Adipocyte (in vitro differentiated cells): ENCODE measurements around the gene SH3GL2.

ENCODE experiments used
- DNase-seq: peaks from one replicate; pipeline ENCODE4 v3.0.0-alpha.2; 2015; ENCODE audit warnings: low read depth
- H3K27me3 ChIP-seq: replicated peaks from 2 replicates; pipeline ENCODE4 v1.7.0; 2013; ENCODE audit warnings: mild to moderate bottlenecking, low read length, moderate library complexity; ENCODE audit not compliant: control insufficient read depth, insufficient read depth
- H3K36me3 ChIP-seq: 2 replicates; pipeline ENCODE4 v1.7.0; 2013; ENCODE audit warnings: low read length, mild to moderate bottlenecking, moderate library complexity; ENCODE audit not compliant: control insufficient read depth, insufficient read depth, severe bottlenecking
- H3K4me1 ChIP-seq: 2 replicates; pipeline ENCODE4 v1.7.0; 2013; ENCODE audit warnings: mild to moderate bottlenecking, low read length, moderate library complexity; ENCODE audit not compliant: control insufficient read depth, insufficient read depth
- H3K4me3 ChIP-seq: 2 replicates; pipeline ENCODE4 v1.7.0; 2013; ENCODE audit warnings: mild to moderate bottlenecking, low read length, moderate library complexity
- H3K9ac ChIP-seq: 2 replicates; pipeline ENCODE4 v1.7.0; 2013; ENCODE audit warnings: mild to moderate bottlenecking, low read length, moderate library complexity
- H3K9me3 ChIP-seq: 2 replicates; pipeline ENCODE4 v1.7.0; 2013; ENCODE audit warnings: mild to moderate bottlenecking, low read length, moderate library complexity; ENCODE audit not compliant: control insufficient read depth

Gene SH3GL2

DNA sequence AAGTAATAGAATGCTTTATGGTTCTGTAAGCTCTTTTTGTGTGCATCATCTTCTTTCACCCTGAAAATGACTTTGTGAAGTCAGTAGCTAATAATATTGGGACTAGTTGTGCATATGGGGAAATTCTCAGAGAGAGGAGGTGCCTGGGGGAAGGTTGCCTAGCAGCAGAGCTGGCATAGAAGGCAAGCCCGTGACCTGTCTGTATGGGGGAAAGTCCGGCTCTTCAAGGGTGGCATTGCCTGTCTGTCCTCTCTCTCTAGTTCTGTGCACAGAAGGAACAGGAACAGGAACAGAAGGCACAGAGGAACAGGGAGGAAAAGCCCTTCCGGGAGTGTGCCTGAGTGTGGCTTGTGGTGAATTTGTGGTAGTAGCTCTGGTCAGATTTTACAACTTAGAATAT, 33.1 kb downstream of the SH3GL2 start:
- H3K4me3 ChIP-seq: no peak overlapping the region
- no peak overlapping the region for H3K9ac ChIP-seq
- no peak for DNase-seq
- peaks cover 35% of the 10 kb centered on the region for H3K27me3 ChIP-seq
- H3K4me1 ChIP-seq: peaks cover 7% of the 10 kb centered on the region
- H3K36me3 ChIP-seq: no peaks in the 10 kb centered on the region
- H3K9me3 ChIP-seq: no peaks in the 10 kb centered on the region

DNA sequence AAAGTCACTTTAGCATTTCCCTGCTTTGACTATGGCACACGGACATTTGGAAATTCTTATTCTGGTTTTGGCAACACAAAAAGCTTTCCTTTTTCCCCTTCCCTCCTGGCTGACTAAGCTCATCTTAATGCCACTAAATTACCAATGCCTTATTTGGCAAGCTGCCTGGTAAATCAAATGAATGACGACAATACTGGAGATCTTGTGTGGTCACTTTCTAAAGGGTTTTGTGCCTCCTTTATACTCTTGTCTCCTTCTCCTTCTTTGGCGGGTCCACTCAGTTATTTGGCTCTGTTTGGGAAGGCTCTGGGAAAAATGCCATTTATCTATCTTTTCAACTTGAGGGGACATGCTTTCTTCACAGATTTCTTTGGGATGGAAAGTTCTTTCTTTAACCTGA, 34.9 kb downstream of the SH3GL2 start:
- Histone ChIP-seq H3K9ac (no peak overlapping the region), H3K9me3 (no peaks in the 10 kb centered on the region), H3K4me3 (no peak overlapping the region), H3K27me3 (peaks cover 33% of the 10 kb centered on the region), H3K36me3 (no peaks in the 10 kb centered on the region), H3K4me1 (peaks cover 7% of the 10 kb centered on the region)
- peak; percentile 73 for DNase-seq

DNA sequence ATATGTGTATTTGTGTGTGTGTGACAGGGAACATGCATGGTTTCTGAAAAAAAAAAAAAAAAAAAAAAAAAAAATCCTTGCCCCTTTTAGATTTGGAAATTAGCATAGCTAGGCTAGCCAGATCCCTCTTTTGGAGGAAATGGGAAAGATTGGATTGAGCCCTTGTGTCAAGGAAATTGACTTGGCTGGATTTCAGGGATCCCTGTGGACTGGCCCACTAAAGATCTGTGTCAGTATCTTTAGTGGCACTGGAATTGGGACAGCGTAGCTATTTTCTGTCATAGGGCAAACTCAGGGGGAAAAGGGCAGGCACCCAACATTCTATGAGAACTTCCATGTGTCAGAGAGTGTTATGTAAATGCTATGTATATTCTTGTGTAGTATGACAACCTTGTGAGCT, 35.4 kb downstream of the SH3GL2 start:
- Histone ChIP-seq H3K27me3 (peaks cover 28% of the 10 kb centered on the region), H3K9ac (no peak overlapping the region), H3K4me3 (no peak overlapping the region), H3K4me1 (peaks cover 7% of the 10 kb centered on the region), H3K36me3 (no peaks in the 10 kb centered on the region), H3K9me3 (no peaks in the 10 kb centered on the region)
- no peak for DNase-seq

DNA sequence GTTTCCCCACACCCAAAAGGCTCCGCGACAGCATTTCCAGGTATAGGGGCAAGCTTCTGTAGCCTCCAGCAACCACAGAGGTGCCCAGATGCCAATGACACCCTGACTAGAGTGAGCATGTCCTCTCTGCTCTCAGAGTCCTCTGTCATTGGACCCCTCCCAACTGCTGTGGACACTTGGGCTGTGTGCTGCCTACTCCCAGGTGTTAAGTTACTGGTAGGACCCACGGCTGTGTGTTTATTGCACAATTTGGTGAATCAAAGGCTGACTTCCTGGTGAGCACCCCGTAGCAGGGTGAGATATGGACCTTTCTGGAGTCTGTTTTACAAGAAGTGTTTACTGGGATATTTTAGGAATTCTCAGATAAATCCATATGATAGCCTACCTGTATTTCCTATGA, 36.0 kb downstream of the SH3GL2 start:
- H3K9ac ChIP-seq: no peak overlapping the region
- H3K4me1 ChIP-seq: peaks cover 7% of the 10 kb centered on the region
- H3K9me3 ChIP-seq: no peaks in the 10 kb centered on the region

DNA sequence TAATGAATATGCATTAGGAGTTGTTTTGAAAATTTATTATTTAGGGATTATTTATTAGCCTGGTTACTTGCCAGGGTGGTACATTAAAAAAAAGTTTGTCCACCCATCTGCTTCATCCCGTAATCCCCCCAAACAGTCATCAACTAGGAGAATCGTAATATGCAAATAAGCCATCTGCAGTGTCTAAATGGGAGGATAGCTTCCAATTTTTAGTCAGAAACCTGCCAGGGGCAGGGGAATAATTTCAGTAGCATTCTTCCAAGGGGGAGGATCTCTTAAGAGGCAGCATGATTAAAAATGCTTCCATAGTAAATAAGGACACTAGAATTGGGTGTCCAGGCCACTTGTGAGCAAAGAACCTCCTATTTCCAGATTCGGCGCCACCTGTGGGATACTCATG, 43.3 kb downstream of the SH3GL2 start:
- Histone ChIP-seq H3K36me3 (no peaks in the 10 kb centered on the region), H3K4me3 (no peak overlapping the region), H3K27me3 (peaks cover 7% of the 10 kb centered on the region), H3K9me3 (no peaks in the 10 kb centered on the region), H3K9ac (no peak overlapping the region), H3K4me1 (no peaks in the 10 kb centered on the region)
- no peak for DNase-seq

More for the DNA sequence above, 36.0 kb downstream of the SH3GL2 start:
- Histone ChIP-seq H3K27me3 (peaks cover 21% of the 10 kb centered on the region), H3K36me3 (no peaks in the 10 kb centered on the region), H3K4me3 (no peak overlapping the region)
- DNase-seq: no peak

DNA sequence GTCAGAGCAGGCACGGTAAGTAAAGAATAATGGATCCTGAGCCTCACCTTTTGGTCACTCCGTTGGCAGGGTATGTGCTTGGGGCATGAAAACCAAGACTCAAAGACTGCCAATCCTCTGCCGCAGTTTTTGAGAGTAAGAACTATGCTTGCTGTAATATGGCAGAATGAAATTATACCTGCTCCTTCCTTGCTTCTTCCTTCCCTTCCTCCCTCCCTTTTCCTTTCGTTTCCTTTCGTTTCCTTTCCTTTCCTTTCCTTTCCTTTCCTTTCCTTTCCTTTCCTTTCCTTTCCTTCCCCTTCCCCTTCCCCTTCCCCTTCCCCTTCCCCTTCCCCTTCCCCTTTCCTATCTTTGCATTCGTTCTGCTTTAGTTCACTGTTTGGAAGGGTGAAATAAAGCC, 43.9 kb downstream of the SH3GL2 start:
- H3K4me1 ChIP-seq: no peaks in the 10 kb centered on the region
- DNase-seq: no peak
- no peak overlapping the region for H3K4me3 ChIP-seq
- no peaks in the 10 kb centered on the region for H3K36me3 ChIP-seq
- peaks cover 7% of the 10 kb centered on the region for H3K27me3 ChIP-seq
- H3K9ac ChIP-seq: no peak overlapping the region
- no peaks in the 10 kb centered on the region for H3K9me3 ChIP-seq

DNA sequence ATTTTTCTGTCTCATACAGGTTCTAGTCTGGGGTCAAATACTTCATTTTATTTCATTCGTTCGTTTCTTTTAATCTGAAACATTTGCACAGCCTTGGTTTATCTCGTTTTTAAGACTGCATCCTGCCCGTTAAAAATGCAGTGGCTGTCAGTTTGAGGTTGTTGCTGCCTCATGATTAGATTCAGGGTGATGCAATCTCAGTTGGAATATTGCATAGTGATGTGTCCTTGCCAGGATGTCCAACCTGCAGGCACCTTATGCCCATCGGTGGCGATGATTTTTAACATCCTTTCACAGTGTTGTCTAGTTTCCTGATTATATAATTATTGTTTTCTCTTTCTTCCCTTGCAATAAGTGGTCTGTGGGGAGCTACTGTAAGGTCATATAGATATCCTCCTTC, 45.1 kb downstream of the SH3GL2 start:
- Histone ChIP-seq H3K9me3 (no peaks in the 10 kb centered on the region), H3K9ac (no peak overlapping the region), H3K4me1 (no peaks in the 10 kb centered on the region), H3K27me3 (peaks cover 7% of the 10 kb centered on the region), H3K4me3 (no peak overlapping the region), H3K36me3 (no peaks in the 10 kb centered on the region)
- DNase-seq: no peak

DNA sequence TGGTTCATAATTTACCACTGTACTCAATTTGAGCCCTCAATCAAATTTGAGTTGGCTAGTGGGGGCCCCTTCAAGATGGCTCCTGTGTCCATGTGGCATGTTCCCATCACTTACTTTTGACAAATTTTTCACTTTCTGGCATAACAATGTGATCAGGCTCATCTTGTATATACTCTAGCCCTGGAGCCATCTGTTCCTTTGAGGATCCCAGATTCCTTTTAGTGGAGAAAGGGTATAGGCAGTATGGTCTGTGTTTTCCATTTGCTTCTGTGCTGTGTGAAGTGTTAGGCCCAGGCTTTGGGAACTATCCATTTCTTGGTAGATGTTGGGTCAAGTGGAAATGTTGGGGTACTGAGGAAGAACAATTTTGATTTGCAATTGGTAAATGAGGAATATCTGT, 45.7 kb downstream of the SH3GL2 start:
- Histone ChIP-seq H3K4me1 (no peaks in the 10 kb centered on the region), H3K27me3 (peaks cover 7% of the 10 kb centered on the region), H3K36me3 (no peaks in the 10 kb centered on the region), H3K9me3 (no peaks in the 10 kb centered on the region), H3K4me3 (no peak overlapping the region), H3K9ac (no peak overlapping the region)
- DNase-seq: no peak

DNA sequence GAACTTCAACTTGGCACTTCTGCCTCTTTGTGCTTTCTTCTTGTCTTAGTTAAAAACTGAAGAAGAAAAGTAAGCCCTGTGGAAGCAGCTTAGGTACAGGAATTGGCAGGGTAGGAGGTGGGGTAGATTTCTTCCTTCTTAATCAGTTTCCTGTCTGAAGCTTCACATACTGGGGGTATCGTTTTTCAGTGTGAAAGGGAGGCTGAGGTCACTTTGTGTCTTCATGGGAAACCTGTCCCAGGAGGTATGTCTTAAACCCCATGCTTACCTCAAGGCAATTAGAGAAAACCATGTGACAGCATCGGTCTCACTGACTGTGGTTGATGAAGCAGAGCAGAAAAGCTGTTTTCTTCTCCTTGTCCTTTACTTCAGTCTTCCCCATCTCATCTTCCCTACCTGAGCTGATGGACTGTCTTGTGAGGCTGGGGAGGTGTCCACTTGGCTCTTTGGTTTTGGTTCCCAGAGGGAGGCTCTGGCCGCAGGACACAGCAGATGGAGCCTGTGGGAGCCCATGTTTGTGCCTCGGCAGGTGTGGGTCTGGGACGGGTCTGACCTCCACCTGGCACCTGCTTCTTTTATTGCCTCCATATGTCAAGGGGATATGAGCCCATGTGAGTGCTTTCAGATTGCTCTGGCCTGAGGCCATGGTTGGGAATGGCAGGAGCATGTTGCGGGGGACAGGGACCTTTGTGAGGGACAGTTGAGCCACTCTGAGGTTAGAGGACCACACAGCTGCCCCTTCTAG, 47.0 kb downstream of the SH3GL2 start:
- H3K27me3 ChIP-seq: no peaks in the 10 kb centered on the region
- H3K9me3 ChIP-seq: no peaks in the 10 kb centered on the region
- no peak overlapping the region for H3K4me3 ChIP-seq
- no peaks in the 10 kb centered on the region for H3K4me1 ChIP-seq
- DNase-seq: no peak
- no peak overlapping the region for H3K9ac ChIP-seq
- H3K36me3 ChIP-seq: no peaks in the 10 kb centered on the region

DNA sequence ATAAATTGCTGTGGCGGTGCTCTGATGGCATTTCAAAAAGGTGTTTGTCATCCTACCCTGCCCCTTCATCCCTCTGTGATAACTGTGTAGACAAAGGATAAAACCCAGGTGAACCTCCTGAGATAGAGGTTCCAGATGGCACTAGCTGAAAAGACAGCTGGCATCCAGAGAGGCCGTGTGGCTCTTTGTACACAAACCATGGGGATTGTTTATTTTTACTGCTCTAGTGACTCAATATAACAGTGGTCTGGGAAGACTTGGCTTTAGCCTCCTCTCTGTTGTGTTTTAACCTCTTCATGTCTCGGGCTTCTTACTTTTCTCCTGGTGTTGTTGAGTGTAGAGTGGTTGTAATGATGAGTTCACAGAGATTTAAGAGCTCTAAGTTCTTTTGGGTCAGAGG, 48.8 kb downstream of the SH3GL2 start:
- no peaks in the 10 kb centered on the region for H3K27me3 ChIP-seq
- H3K9me3 ChIP-seq: no peaks in the 10 kb centered on the region
- H3K4me1 ChIP-seq: no peaks in the 10 kb centered on the region
- no peak overlapping the region for H3K4me3 ChIP-seq
- peak; percentile 23 for DNase-seq
- H3K36me3 ChIP-seq: no peaks in the 10 kb centered on the region
- no peak overlapping the region for H3K9ac ChIP-seq

DNA sequence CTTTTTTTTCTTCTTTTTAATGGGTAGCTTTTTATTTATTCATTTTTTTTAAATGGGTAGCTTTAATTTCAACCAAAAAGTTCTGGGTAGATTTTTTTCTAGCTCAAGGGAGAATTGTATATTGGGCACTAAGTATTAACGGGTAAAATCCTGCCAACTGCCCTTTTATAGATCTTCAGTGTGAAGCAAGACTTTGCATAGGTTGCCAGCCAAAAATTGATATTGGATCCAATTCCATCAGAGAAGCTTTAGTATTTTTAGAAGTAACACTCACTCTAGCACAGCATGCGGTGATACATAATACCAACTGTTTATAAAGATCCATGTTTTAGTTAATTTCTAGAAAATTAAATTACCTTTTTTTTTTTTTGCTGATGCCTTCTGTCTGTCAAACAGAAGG, 49.8 kb downstream of the SH3GL2 start:
- Histone ChIP-seq H3K27me3 (no peaks in the 10 kb centered on the region), H3K36me3 (no peaks in the 10 kb centered on the region), H3K4me1 (no peaks in the 10 kb centered on the region), H3K9me3 (no peaks in the 10 kb centered on the region), H3K4me3 (no peak overlapping the region), H3K9ac (no peak overlapping the region)
- DNase-seq: no peak

DNA sequence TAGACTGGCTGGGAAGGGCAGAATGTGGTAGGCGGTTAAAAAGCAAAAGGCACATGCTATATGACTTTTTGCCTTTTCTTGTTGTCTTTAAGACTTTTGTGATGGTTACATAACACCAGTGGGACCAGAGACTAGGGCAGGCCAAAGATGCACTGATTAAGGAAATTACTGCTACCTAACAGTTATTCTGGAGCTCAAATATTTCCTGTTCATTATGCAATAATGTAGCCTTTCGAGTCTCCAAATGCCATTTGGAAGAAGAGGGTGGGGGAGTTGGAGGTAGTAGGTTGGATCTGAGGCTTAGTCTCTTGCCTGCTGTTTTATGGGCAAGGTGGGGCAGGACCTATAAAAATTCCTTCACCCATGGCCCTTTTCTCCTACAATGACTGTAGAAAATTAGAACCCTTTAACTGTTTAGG, 51.7 kb downstream of the SH3GL2 start:
- no peak overlapping the region for H3K9ac ChIP-seq
- H3K27me3 ChIP-seq: no peaks in the 10 kb centered on the region
- no peak overlapping the region for H3K4me3 ChIP-seq
- H3K9me3 ChIP-seq: no peaks in the 10 kb centered on the region
- no peaks in the 10 kb centered on the region for H3K36me3 ChIP-seq
- DNase-seq: no peak
- no peaks in the 10 kb centered on the region for H3K4me1 ChIP-seq
